Panc1 (cell line): ENCODE results near the gene AKAP13. TPM values are rescaled to one million over a fixed set of nuclear protein-coding genes. Genes with fewer than 3 reads are reported as not detected.

Experiments
- ATAC-seq: fragments of 200-7000 bp; cut with Tn5 transposase; 2 replicates; pipeline ENCODE4 v1.9.1; 2020; ENCODE audit warnings: mild to moderate bottlenecking, moderate library complexity
- BruUV-seq: library from RNA; stranded (reverse); fragments of 400-500 nt; replicated peaks from 2 replicates; lab custom pipeline; 2021; lab: Mats Ljungman, UMichigan
- CTCF ChIA-PET: fragments of 300-600 bp; sonication (Branson Sonifier 250); formaldehyde crosslinking; loops from one replicate; lab custom pipeline; 2022; ENCODE audit warnings: antibody characterized with exemption; lab: Charles Lee
- POLR2A ChIA-PET: fragments of 300-600 bp; sonication (Branson Sonifier 250); formaldehyde crosslinking; loops from one replicate; lab custom pipeline; 2022; ENCODE audit warnings: antibody characterized with exemption; lab: Charles Lee
- DNase-seq: peaks from one replicate; pipeline ENCODE4 v3.0.0-alpha.2; 2010; ENCODE audit warnings: low read depth, low spot score
- H3K27ac ChIP-seq: 2 replicates; pipeline ENCODE4 v1.5.1; 2011; ENCODE audit warnings: mild to moderate bottlenecking, low read length, inconsistent platforms
- H3K27me3 ChIP-seq: fragments of 200-500 bp; sonication (Bioruptor generic); 2 replicates; pipeline ENCODE4 v1.6.0; 2014; ENCODE audit warnings: low read length, inconsistent platforms; ENCODE audit not compliant: control insufficient read depth, insufficient read depth
- H3K36me3 ChIP-seq: fragments of 200-500 bp; sonication (Bioruptor generic); 2 replicates; pipeline ENCODE4 v1.5.1; 2014; ENCODE audit warnings: inconsistent platforms, mild to moderate bottlenecking, low read length, moderate library complexity; ENCODE audit not compliant: control insufficient read depth, insufficient read depth
- H3K4me1 ChIP-seq: 2 replicates; pipeline ENCODE4 v1.5.1; 2011; ENCODE audit warnings: inconsistent platforms, mild to moderate bottlenecking, low read length, moderate library complexity; ENCODE audit not compliant: control insufficient read depth, insufficient read depth
- H3K4me3 ChIP-seq, 2 experiments: 2 replicates each; pipeline ENCODE4 v1.5.1; 2011 to 2012; ENCODE audit warnings: low read depth in 2 of 2, low read length in 2 of 2, mild to moderate bottlenecking in 2 of 2, inconsistent platforms in 1 of 2, moderate library complexity in 1 of 2
- H3K9me3 ChIP-seq: fragments of 200-500 bp; sonication (Bioruptor generic); 2 replicates; pipeline ENCODE4 v1.5.1; 2014; ENCODE audit warnings: low read depth, mild to moderate bottlenecking, inconsistent platforms, low read length, moderate library complexity; ENCODE audit not compliant: control insufficient read depth, insufficient read depth
- CTCF ChIP-seq: fragments of 450-650 bp; IDR thresholded peaks from 2 replicates; pipeline ENCODE4 v1.5.1; 2017; ENCODE audit warnings: mild to moderate bottlenecking
- POLR2AphosphoS5 ChIP-seq: IDR thresholded peaks from 2 replicates; pipeline ENCODE4 v1.6.1; 2012; ENCODE audit warnings: mild to moderate bottlenecking, low read depth, low read length, moderate library complexity
- REST ChIP-seq, 2 experiments: IDR thresholded peaks; 2 replicates each; pipeline ENCODE4 v1.6.1; 2011 to 2012; ENCODE audit warnings: low read depth in 2 of 2, control low read depth in 1 of 2, low read length in 1 of 2, mild to moderate bottlenecking in 1 of 2, moderate library complexity in 1 of 2; ENCODE audit not compliant: insufficient read depth in 1 of 2
- SIN3A ChIP-seq: IDR thresholded peaks from 2 replicates; pipeline ENCODE4 v1.6.1; 2012; ENCODE audit warnings: low read depth, mild to moderate bottlenecking, low read length, moderate library complexity, borderline replicate concordance; ENCODE audit not compliant: insufficient read depth
- TCF7L2 ChIP-seq: IDR thresholded peaks from 2 replicates; pipeline ENCODE4 v1.6.1; 2011; ENCODE audit warnings: mild to moderate bottlenecking, low read depth, low read length, inconsistent platforms
- in situ Hi-C: cut with HindIII; loops from 2 replicates; pipeline ENCODE4 v1.10.0; 2016; ENCODE audit warnings: low sequenced_read_pairs, low pct_unique_long_range_greater_than_20kb
- intact Hi-C: fragments of 100-400 bp; cut with micrococcal nuclease; formaldehyde crosslinking; loops from one replicate; pipeline ENCODE4 v1.10.0; 2022; ENCODE audit not compliant: unreplicated experiment
- total RNA-seq: library from RNA; stranded (reverse); gene quantifications from one replicate; pipeline ENCODE4 v1.2.1, GENCODE V29; 2021; ENCODE audit not compliant: unreplicated experiment

The AKAP13 gene
- total RNA-seq, 1 experiment from 2014 or later, result 94.2 TPM

GRCh38 chr15:85684174-85684710, 303.8 kb downstream of the AKAP13 start:
- ChIA-PET POLR2A (no interaction called here), CTCF (no interaction called here)
- intact Hi-C loops (no loop called here), in situ Hi-C loops (no loop called here)
- H3K9me3 ChIP-seq, result no peaks in the 10 kb centered on the region
- TF ChIP-seq TCF7L2 (no peak), CTCF (no peak), SIN3A (no peak), REST (IDR thresholded peaks at IDR 0.05; ENCODE audit: insufficient read depth in 1 of 2, low read depth in 2 of 2, low read length in 1 of 2) (no peak)
- no peak overlapping the region for H3K27ac ChIP-seq
- no TSS peak for BruUV-seq
- no peak overlapping the region for H3K4me3 ChIP-seq
- H3K4me1 ChIP-seq, result no peaks in the 10 kb centered on the region
- H3K36me3 ChIP-seq, result peaks cover 15% of the 10 kb centered on the region
- ATAC-seq (no peak), DNase-seq (no peak)
- no peaks in the 10 kb centered on the region for H3K27me3 ChIP-seq

- BruUV-seq, result no TSS peak
- TF ChIP-seq CTCF (no peak), SIN3A (no peak), REST (IDR thresholded peaks at IDR 0.05; ENCODE audit: insufficient read depth in 1 of 2, low read depth in 2 of 2, low read length in 1 of 2) (no peak), POLR2AphosphoS5 (no peak), TCF7L2 (no peak)
- no peaks in the 10 kb centered on the region for H3K4me1 ChIP-seq
- H3K4me3 ChIP-seq, result no peak overlapping the region
- H3K36me3 ChIP-seq, result peaks cover 15% of the 10 kb centered on the region
- intact Hi-C loops, result no loop called here
- no peaks in the 10 kb centered on the region for H3K9me3 ChIP-seq
- in situ Hi-C loops, result no loop called here
- DNase-seq, result no peak
- ChIA-PET POLR2A (no interaction called here), CTCF (no interaction called here)
- no peaks in the 10 kb centered on the region for H3K27me3 ChIP-seq
- ATAC-seq, result no peak
- H3K27ac ChIP-seq, result no peak overlapping the region
Observed at GRCh38 chr15:85685356-85685755, 305.0 kb downstream of the AKAP13 start.
